Calu3 (cell line): Measurements from ENCODE around the gene IGIP. TPM values are rescaled to one million over a fixed set of nuclear protein-coding genes. Genes with fewer than 3 reads are reported as not detected.

Experiments
- BruUV-seq: library from RNA; stranded (reverse); fragments of 400-500 nt; replicated peaks from 2 replicates; lab custom pipeline; 2021; lab: Mats Ljungman, UMichigan
- CTCF ChIA-PET: fragments of 300-600 bp; sonication (Branson Sonifier 250); formaldehyde crosslinking; loops from one replicate; lab custom pipeline; 2022; ENCODE audit warnings: antibody characterized with exemption; lab: Charles Lee
- DNase-seq: peaks from one replicate; pipeline ENCODE4 v3.0.0; 2022
- H3K27ac Mint-ChIP-seq: one replicate; pipeline ENCODE4 v1.8.0; 2022; ENCODE audit warnings: mixed read lengths; ENCODE audit not compliant: unreplicated experiment
- H3K27me3 Mint-ChIP-seq: one replicate; pipeline ENCODE4 v1.8.0; 2022; ENCODE audit warnings: mixed read lengths; ENCODE audit not compliant: unreplicated experiment
- H3K36me3 Mint-ChIP-seq: one replicate; pipeline ENCODE4 v1.8.0; 2022; ENCODE audit warnings: mild to moderate bottlenecking, moderate library complexity, mixed read lengths; ENCODE audit not compliant: insufficient read depth, unreplicated experiment
- H3K4me1 Mint-ChIP-seq: one replicate; pipeline ENCODE4 v1.8.0; 2022; ENCODE audit warnings: mild to moderate bottlenecking, low read depth, mixed read lengths; ENCODE audit not compliant: unreplicated experiment
- H3K4me3 Mint-ChIP-seq: one replicate; pipeline ENCODE4 v1.8.0; 2022; ENCODE audit warnings: mild to moderate bottlenecking, low read depth, moderate library complexity, mixed read lengths; ENCODE audit not compliant: unreplicated experiment
- H3K9me3 Mint-ChIP-seq: one replicate; pipeline ENCODE4 v1.8.0; 2022; ENCODE audit warnings: low read depth, mixed read lengths; ENCODE audit not compliant: unreplicated experiment
- intact Hi-C: fragments of 100-400 bp; cut with micrococcal nuclease; formaldehyde crosslinking; loops from one replicate; pipeline ENCODE4 v1.10.0; 2022; ENCODE audit not compliant: unreplicated experiment
- total RNA-seq: library from RNA; stranded (reverse); gene quantifications from 2 replicates; pipeline ENCODE4 v1.2.3, GENCODE V29; 2022
- TF ChIP-seq, protein P1 (sequence below): fragments of 200-600 bp; IDR thresholded peaks from one replicate; pipeline ENCODE4 v1.8.0; 2022; ENCODE audit warnings: antibody characterized with exemption; ENCODE audit not compliant: unreplicated experiment

Gene IGIP
- total RNA-seq, 1 experiment from 2014 or later: 6.2 TPM

DNA sequence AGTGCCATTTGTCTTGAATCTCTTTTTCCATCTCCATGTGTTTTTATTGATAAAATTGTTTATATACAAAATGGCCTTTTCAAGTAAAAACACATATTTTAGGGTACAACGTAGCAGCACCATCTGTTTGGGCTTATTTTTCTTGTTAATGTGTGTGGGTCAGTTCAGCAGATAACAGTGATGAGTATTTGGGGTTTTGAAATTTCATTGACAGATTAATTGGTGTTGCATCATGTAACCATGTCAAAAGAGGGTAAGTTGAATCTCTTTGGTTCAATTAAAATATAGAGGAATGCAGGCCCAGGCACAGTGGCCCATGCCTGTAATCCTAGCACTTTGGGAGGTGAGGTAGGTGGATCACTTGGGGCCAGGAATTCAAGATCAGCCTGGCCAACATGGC, 31.9 kb upstream of the IGIP start:
- no TSS peak for BruUV-seq
- Mint-ChIP-seq H3K27me3 (peaks cover 34% of the 10 kb centered on the region), H3K27ac (no peak overlapping the region), H3K36me3 (no peaks in the 10 kb centered on the region), H3K9me3 (peaks cover 13% of the 10 kb centered on the region), H3K4me3 (no peak overlapping the region), H3K4me1 (no peaks in the 10 kb centered on the region)
- intact Hi-C loops: no loop called here
- TF ChIP-seq, protein P1, sequence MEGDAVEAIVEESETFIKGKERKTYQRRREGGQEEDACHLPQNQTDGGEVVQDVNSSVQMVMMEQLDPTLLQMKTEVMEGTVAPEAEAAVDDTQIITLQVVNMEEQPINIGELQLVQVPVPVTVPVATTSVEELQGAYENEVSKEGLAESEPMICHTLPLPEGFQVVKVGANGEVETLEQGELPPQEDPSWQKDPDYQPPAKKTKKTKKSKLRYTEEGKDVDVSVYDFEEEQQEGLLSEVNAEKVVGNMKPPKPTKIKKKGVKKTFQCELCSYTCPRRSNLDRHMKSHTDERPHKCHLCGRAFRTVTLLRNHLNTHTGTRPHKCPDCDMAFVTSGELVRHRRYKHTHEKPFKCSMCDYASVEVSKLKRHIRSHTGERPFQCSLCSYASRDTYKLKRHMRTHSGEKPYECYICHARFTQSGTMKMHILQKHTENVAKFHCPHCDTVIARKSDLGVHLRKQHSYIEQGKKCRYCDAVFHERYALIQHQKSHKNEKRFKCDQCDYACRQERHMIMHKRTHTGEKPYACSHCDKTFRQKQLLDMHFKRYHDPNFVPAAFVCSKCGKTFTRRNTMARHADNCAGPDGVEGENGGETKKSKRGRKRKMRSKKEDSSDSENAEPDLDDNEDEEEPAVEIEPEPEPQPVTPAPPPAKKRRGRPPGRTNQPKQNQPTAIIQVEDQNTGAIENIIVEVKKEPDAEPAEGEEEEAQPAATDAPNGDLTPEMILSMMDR: no peak
- no peak for DNase-seq
- CTCF ChIA-PET: no interaction called here

DNA sequence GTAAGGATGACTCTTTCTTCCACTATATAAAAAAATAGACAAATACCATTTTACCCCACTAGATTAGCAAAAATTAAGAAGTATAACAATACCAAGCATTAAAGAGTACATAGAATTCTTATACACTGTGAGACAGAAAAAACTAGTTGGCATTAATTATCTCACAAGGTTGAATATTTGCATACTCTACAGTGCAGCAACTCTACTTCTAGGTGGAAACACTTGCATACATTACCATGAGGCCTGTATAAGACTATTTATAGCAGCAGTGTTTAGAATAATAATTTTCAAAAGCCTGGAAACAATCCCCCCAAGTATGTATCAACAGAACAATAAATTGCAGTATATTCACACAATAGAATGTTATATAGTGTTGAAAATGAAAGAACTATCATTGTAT, 30.8 kb upstream of the IGIP start:
- CTCF ChIA-PET: no interaction called here
- H3K4me3 Mint-ChIP-seq: no peak overlapping the region
- TF ChIP-seq, protein P1: no peak
- H3K36me3 Mint-ChIP-seq: no peaks in the 10 kb centered on the region
- H3K27me3 Mint-ChIP-seq: peaks cover 34% of the 10 kb centered on the region
- BruUV-seq: no TSS peak
- DNase-seq: no peak
- intact Hi-C loops: no loop called here
- H3K4me1 Mint-ChIP-seq: no peaks in the 10 kb centered on the region
- no peak overlapping the region for H3K27ac Mint-ChIP-seq
- H3K9me3 Mint-ChIP-seq: peaks cover 11% of the 10 kb centered on the region

DNA sequence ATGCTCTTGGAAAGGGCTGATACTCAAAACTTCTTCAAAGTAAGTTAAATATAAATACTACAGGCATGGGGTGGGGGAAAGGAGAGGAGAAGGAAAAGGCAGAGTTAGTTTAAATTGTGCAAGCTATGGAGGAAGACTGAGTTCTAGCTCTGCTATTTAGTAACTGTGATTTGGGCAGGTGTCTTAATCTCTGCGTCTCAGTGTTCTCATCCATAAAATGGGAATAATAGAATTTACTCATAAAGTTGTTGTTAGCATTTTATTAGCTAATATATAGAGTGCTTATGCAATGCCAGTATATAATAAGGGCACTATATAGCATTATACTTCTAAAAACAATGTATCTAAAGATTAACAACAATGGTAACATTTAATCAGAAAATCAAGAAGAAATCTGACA, 24.6 kb upstream of the IGIP start:
- Mint-ChIP-seq H3K36me3 (no peaks in the 10 kb centered on the region), H3K4me3 (no peak overlapping the region), H3K4me1 (peaks cover 4% of the 10 kb centered on the region), H3K9me3 (no peaks in the 10 kb centered on the region), H3K27me3 (peaks cover 33% of the 10 kb centered on the region), H3K27ac (no peak overlapping the region)
- BruUV-seq: no TSS peak
- TF ChIP-seq, protein P1: no peak
- CTCF ChIA-PET: no interaction called here
- DNase-seq: no peak
- intact Hi-C loops: no loop called here

DNA sequence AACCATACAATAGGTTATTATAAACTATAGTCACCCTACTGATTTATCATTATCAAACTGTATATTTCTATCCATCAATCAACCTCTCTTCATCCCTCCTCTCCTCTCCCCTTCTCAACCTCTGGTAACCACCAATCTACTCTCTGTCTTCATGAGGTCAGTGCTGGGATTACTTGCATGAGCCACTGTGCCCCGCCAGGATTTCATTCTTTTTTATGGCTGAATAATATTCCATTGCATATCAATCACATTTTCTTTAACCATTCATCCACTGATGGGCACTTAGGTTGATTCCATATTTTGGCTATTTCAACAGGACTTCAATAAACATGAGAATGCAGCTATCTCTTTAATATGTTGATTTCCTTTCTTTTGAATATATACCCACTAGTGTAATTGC, 22.6 kb upstream of the IGIP start:
- intact Hi-C loops: no loop called here
- no peak for DNase-seq
- CTCF ChIA-PET: no interaction called here
- peaks cover 33% of the 10 kb centered on the region for H3K27me3 Mint-ChIP-seq
- H3K27ac Mint-ChIP-seq: no peak overlapping the region
- no peak overlapping the region for H3K4me3 Mint-ChIP-seq
- no peaks in the 10 kb centered on the region for H3K9me3 Mint-ChIP-seq
- peaks cover 11% of the 10 kb centered on the region for H3K4me1 Mint-ChIP-seq
- BruUV-seq: no TSS peak
- H3K36me3 Mint-ChIP-seq: peaks cover 13% of the 10 kb centered on the region
- TF ChIP-seq, protein P1: no peak

DNA sequence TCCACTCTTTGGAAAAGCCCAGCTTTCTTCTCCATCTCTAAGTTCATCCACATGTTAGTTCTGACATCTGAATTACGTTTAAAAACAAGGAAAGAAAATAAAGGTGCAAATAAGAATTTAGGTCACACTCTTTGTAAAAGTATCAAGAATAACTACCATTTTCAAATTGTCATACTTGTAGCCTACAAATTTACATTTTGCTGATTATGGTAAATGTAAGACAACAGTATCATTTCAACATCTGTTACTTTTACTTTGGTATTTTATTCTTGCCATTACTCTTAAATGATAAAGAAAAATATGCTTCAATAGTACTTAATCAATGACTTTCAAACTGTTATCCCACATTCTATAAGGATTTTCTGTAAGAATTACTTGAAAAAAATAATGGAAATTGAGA, 21.6 kb upstream of the IGIP start:
- Mint-ChIP-seq H3K36me3 (peaks cover 22% of the 10 kb centered on the region), H3K9me3 (no peaks in the 10 kb centered on the region), H3K27ac (no peak overlapping the region), H3K4me1 (peaks cover 15% of the 10 kb centered on the region), H3K27me3 (peaks cover 39% of the 10 kb centered on the region), H3K4me3 (no peak overlapping the region)
- no TSS peak for BruUV-seq
- TF ChIP-seq, protein P1: no peak
- DNase-seq: no peak
- intact Hi-C loops: no loop called here
- CTCF ChIA-PET: no interaction called here
